ENCODE measurements around the gene CDC42BPB. TPM values are rescaled to one million over a fixed set of nuclear protein-coding genes. Genes with fewer than 3 reads are reported as not detected.

CDC42BPB gene
- total and polyA plus RNA-seq, 2 experiments from 2014 or later: 13.0 to 106 TPM

DNA sequence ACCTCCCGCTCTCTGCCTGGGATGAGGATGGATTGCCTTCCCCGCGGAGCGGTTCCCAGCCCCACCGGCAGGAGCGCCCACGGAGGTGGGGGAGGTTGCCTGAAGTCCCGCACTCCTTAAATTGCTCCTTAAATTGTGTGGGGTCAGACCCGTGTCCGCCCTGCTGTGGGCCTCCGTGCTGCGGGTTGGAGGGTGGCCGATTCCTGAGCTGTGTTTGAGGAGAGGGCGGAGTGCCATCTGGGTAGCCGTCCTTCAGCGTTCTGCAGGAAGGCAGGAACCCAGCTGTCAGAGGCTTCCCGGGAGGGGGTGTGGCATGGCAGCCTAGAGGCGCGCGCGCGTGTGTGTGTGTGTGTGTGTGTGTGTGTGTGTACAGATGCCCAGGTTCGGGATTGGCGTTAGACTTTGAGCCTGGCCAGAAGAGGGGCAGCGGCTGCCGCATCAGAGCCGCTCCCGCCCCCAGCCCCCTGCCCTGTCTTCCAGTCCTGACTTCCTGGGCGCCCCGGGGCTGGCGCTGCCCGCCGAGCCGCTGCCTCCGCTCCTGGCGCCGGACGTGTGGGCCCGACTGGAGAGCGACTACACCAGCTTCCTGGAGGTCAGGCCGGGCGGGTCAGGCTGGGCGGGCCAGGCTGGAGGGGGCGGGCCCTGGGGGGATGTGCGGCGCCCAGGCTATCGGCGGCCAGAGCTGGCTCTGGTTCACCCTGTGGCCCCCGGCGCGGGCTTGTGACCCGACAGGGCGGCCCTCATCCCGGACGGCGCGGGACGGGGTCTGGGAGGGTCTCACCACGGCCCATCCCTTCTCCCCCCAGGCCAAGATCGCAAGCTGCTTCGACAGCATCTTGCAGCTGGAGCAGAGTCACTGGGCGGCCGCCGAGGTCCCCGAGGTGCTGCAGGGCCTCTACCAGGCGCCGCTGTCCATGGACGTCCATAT is 46.4 kb upstream of the CDC42BPB start:
- no peaks in the 10 kb centered on the region for H3K4me1 ChIP-seq (ENCODE audit: insufficient read depth)
- peaks cover 16% of the 10 kb centered on the region for H3K27me3 ChIP-seq (replicated peaks; ENCODE audit: insufficient read depth)
- no peak overlapping the region for H3K9ac ChIP-seq
- in situ Hi-C loops (cut with MboI): no loop called here
- no peak overlapping the region for H3K27ac ChIP-seq
- no peak overlapping the region for H2AFZ ChIP-seq
- H4K20me1 ChIP-seq (ENCODE audit: insufficient read depth): no peaks in the 10 kb centered on the region
- no peaks in the 10 kb centered on the region for H3F3A ChIP-seq (ENCODE audit: insufficient read depth)
- H3K4me3 ChIP-seq: peak overlapping the region; percentile 23; the same call in 1 of the 2 replicates
- TF ChIP-seq EZH2phosphoT487 (IDR thresholded peaks at IDR 0.05; ENCODE audit: insufficient read depth, low read depth): no peak
- no peak for TF ChIP-seq EZH2 (IDR thresholded peaks at IDR 0.05; ENCODE audit: insufficient read depth, poor library complexity, severe bottlenecking)
- DNase-seq: peak; percentile 68
- H3K4me2 ChIP-seq (ENCODE audit: unreplicated experiment): no peak overlapping the region
- H3K9me3 ChIP-seq (ENCODE audit: low read depth): no peaks in the 10 kb centered on the region
- WGBS, 2 experiments (ENCODE audit: low coverage in 1 of 2, low lambda C conversion rate in 2 of 2, missing lambda C conversion rate in 2 of 2): 11 to 31% methylated on average over 25 to 52 of the region's 68 CpGs
- no peaks in the 10 kb centered on the region for H3K79me2 ChIP-seq (ENCODE audit: insufficient read depth)
- H3K9me2 ChIP-seq (ENCODE audit: insufficient read depth): no peaks in the 10 kb centered on the region
- no peaks in the 10 kb centered on the region for H3K36me3 ChIP-seq (ENCODE audit: low read depth)

DNA sequence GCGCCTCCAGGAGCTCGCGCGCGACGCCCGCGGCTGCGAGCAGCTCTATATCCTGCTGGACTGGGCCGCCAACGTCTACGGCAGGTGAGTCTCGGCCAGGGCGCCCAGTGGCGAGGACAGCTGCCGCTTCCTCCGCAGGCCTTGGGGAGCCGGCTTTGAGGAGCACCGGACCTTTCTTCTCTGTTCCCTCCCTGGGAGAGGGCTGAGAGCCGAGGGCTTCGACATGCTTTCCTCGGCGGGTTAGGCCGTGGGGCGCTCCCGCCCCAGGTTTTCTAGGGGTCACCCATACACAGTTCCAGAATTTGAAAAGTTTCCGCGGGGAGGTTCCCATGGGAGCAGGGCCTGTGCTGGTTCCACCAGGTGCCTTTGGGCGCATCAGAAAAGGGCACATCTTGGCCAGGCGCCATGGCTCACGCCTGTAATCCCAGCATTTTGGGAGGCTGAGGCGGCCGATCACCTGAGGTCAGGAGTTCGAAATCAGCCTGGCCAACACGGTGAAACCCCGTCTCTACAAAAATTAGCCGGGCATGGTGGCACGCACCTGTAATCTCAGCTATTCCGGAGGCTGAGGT is 45.4 kb upstream of the CDC42BPB start:
- Histone ChIP-seq H3F3A (ENCODE audit: insufficient read depth) (no peaks in the 10 kb centered on the region), H3K9me2 (ENCODE audit: insufficient read depth) (no peaks in the 10 kb centered on the region), H3K27me3 (replicated peaks; ENCODE audit: insufficient read depth) (peaks cover 16% of the 10 kb centered on the region), H2AFZ (no peak overlapping the region), H3K9ac (no peak overlapping the region), H4K20me1 (ENCODE audit: insufficient read depth) (no peaks in the 10 kb centered on the region), H3K9me3 (ENCODE audit: low read depth) (no peaks in the 10 kb centered on the region), H3K36me3 (ENCODE audit: low read depth) (no peaks in the 10 kb centered on the region), H3K79me2 (ENCODE audit: insufficient read depth) (no peaks in the 10 kb centered on the region), H3K4me2 (ENCODE audit: unreplicated experiment) (no peak overlapping the region), H3K27ac (no peak overlapping the region), H3K4me3 (no peak overlapping the region), H3K4me1 (ENCODE audit: insufficient read depth) (no peaks in the 10 kb centered on the region)
- TF ChIP-seq EZH2 (IDR thresholded peaks at IDR 0.05; ENCODE audit: insufficient read depth, poor library complexity, severe bottlenecking): no peak
- no peak for TF ChIP-seq EZH2phosphoT487 (IDR thresholded peaks at IDR 0.05; ENCODE audit: insufficient read depth, low read depth)
- 23 to 35% methylated on average over 26 to 34 of the region's 39 CpGs for WGBS, 2 experiments (ENCODE audit: low coverage in 1 of 2, low lambda C conversion rate in 2 of 2, missing lambda C conversion rate in 2 of 2)
- in situ Hi-C loops (cut with MboI): no loop called here
- DNase-seq: no peak

DNA sequence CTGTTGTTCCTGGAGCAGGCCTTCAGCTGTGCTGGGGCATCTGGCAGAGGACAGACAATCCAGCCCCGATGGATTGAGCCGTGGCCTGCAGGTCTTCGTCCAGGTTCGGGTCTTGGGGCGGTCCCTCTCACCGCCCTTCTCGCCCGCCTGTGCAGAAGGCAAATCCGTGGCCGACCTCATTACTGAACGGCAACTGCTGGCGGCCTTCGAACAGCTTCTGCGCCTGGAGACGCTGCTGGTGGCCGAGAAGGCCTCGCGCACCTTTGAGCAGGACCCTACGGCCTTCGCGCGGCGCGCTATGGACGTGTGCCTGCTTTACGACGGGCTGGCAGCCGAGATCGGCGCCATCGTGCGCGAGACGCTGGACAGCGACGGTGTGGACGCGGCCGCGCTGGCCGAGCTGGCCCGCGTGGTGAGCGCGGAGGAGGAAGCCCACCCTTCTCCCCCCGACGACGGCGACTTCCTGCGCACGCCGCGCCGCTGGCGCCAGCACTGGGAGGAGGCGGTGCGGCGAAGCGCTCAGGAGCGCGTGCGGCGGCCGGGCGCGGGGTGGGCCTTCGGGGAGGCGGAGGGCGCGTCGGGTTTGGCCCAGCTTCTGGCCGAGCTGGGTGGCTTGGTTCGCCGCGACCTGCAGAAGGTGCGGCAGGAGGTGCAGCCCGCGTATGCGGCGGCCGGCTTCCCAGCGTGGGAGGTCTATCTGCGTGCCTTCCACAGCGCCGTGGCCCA is 44.8 kb upstream of the CDC42BPB start:
- peaks cover 16% of the 10 kb centered on the region for H3K27me3 ChIP-seq (replicated peaks; ENCODE audit: insufficient read depth)
- no peak overlapping the region for H3K27ac ChIP-seq
- H2AFZ ChIP-seq: no peak overlapping the region
- DNase-seq: no peak
- no peaks in the 10 kb centered on the region for H3F3A ChIP-seq (ENCODE audit: insufficient read depth)
- H3K9me3 ChIP-seq (ENCODE audit: low read depth): no peaks in the 10 kb centered on the region
- no peaks in the 10 kb centered on the region for H3K9me2 ChIP-seq (ENCODE audit: insufficient read depth)
- no peak overlapping the region for H3K4me3 ChIP-seq
- TF ChIP-seq EZH2 (IDR thresholded peaks at IDR 0.05; ENCODE audit: insufficient read depth, poor library complexity, severe bottlenecking) (no peak), EZH2phosphoT487 (IDR thresholded peaks at IDR 0.05; ENCODE audit: insufficient read depth, low read depth) (no peak)
- H4K20me1 ChIP-seq (ENCODE audit: insufficient read depth): no peaks in the 10 kb centered on the region
- no peaks in the 10 kb centered on the region for H3K36me3 ChIP-seq (ENCODE audit: low read depth)
- 39 to 43% methylated on average over 65 to 78 of the region's 85 CpGs for WGBS, 2 experiments (ENCODE audit: low coverage in 1 of 2, low lambda C conversion rate in 2 of 2, missing lambda C conversion rate in 2 of 2)
- no peaks in the 10 kb centered on the region for H3K79me2 ChIP-seq (ENCODE audit: insufficient read depth)
- no peak overlapping the region for H3K9ac ChIP-seq
- in situ Hi-C loops (cut with MboI): no loop called here
- H3K4me2 ChIP-seq (ENCODE audit: unreplicated experiment): no peak overlapping the region
- H3K4me1 ChIP-seq (ENCODE audit: insufficient read depth): no peaks in the 10 kb centered on the region

DNA sequence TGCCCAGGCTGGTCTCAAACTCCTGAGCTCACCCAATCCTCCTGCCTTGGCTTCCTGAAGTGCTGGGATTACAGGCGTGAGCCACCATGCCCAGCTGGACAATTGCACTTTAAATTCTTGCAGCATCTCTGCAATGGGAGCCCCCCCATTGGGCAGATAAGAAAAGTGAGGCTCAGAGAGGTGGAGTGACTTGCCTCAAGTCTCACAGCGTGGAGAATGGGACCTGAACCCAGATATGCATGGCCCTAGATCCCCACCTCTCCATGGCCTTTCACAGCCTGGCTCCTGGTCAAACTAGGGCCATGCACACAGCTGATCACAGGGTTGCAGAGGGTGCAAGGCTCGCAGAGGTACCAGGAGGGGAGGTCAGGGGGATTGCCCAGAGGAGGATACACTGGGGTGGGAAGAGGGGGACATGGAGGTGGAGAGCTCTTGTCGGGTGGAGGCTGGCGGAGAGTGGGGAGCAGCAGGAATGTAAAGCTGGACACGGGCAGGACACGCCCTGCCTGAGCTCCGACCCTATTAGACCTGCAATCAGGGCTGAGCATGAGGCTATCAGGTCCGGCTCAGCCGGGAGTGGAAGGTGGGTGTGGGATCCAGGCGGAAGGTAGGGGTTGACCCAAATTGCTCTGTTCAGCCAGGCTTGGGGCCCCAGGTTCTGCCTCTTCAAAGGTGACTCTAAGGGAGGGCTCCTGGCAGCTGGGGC is 44.1 kb upstream of the CDC42BPB start:
- H3K79me2 ChIP-seq (ENCODE audit: insufficient read depth): no peaks in the 10 kb centered on the region
- peaks cover 16% of the 10 kb centered on the region for H3K27me3 ChIP-seq (replicated peaks; ENCODE audit: insufficient read depth)
- H4K20me1 ChIP-seq (ENCODE audit: insufficient read depth): no peaks in the 10 kb centered on the region
- DNase-seq: no peak
- H3F3A ChIP-seq (ENCODE audit: insufficient read depth): no peaks in the 10 kb centered on the region
- WGBS, 2 experiments (ENCODE audit: low coverage in 1 of 2, low lambda C conversion rate in 2 of 2, missing lambda C conversion rate in 2 of 2): 92 to 93% methylated on average over 10 to 11 of the region's 11 CpGs
- H3K4me1 ChIP-seq (ENCODE audit: insufficient read depth): no peaks in the 10 kb centered on the region
- H3K36me3 ChIP-seq (ENCODE audit: low read depth): no peaks in the 10 kb centered on the region
- no peaks in the 10 kb centered on the region for H3K9me2 ChIP-seq (ENCODE audit: insufficient read depth)
- no peak overlapping the region for H3K9ac ChIP-seq
- H3K9me3 ChIP-seq (ENCODE audit: low read depth): no peaks in the 10 kb centered on the region
- in situ Hi-C loops (cut with MboI): no loop called here
- no peak overlapping the region for H3K4me2 ChIP-seq (ENCODE audit: unreplicated experiment)
- H3K27ac ChIP-seq: no peak overlapping the region
- no peak overlapping the region for H2AFZ ChIP-seq
- H3K4me3 ChIP-seq: no peak overlapping the region
- TF ChIP-seq EZH2phosphoT487 (IDR thresholded peaks at IDR 0.05; ENCODE audit: insufficient read depth, low read depth) (no peak), EZH2 (IDR thresholded peaks at IDR 0.05; ENCODE audit: insufficient read depth, poor library complexity, severe bottlenecking) (no peak)

Measured in GM23248 (cell line).